GM10266 (cell line): Measurements from ENCODE around the gene ZNF839.

Experiments used
- DNase-seq: peaks from one replicate; pipeline ENCODE4 v3.0.0; 2012; ENCODE audit errors: extremely low spot score
- TF ChIP-seq, protein P1 (sequence below): IDR thresholded peaks from 2 replicates; pipeline ENCODE4 v1.5.1; 2012; ENCODE audit warnings: mild to moderate bottlenecking, low read depth; ENCODE audit not compliant: control insufficient read depth, insufficient read depth; ENCODE audit errors: missing control alignments

Gene ZNF839

DNA sequence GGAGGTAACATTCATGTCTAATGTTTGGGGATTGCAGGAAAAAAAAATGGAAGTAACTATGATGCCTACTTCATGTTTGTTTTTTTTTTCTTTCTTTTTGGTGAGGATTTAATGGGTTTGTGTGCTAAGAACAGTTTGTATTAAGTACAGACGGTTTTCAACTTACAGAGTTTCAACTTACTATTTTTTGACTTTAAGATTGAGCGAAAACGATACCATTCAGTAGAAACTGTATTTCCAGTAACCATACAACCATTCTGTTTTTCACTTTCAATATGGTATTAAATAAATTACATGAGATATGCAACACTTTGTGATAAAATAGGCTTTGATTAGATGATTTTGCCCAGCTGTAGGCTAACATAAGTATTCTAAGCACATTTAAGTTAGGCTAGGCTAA, 53.6 kb downstream of the ZNF839 start:
- DNase-seq: no peak
- TF ChIP-seq, protein P1, sequence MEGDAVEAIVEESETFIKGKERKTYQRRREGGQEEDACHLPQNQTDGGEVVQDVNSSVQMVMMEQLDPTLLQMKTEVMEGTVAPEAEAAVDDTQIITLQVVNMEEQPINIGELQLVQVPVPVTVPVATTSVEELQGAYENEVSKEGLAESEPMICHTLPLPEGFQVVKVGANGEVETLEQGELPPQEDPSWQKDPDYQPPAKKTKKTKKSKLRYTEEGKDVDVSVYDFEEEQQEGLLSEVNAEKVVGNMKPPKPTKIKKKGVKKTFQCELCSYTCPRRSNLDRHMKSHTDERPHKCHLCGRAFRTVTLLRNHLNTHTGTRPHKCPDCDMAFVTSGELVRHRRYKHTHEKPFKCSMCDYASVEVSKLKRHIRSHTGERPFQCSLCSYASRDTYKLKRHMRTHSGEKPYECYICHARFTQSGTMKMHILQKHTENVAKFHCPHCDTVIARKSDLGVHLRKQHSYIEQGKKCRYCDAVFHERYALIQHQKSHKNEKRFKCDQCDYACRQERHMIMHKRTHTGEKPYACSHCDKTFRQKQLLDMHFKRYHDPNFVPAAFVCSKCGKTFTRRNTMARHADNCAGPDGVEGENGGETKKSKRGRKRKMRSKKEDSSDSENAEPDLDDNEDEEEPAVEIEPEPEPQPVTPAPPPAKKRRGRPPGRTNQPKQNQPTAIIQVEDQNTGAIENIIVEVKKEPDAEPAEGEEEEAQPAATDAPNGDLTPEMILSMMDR: no peak

DNA sequence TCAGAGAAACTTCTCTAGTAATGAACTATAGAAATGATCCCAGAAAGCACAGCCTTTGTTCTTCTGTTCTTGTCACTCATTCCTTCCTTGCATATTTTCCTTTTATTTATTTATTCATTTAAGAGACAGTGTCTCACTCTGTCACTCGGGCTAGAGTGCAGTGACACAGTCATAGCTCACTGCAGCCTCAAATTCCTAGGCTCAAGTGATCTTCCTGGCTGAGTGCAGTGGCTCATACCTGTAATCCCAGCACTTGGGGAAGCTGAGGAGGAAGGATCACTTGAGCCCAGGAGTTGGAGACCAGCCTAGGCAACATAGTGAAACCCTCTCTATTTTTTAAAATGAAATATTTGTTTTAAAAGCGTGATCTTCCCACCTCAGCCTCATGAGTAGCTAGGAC, 54.7 kb downstream of the ZNF839 start:
- TF ChIP-seq, protein P1: no peak
- DNase-seq: no peak

DNA sequence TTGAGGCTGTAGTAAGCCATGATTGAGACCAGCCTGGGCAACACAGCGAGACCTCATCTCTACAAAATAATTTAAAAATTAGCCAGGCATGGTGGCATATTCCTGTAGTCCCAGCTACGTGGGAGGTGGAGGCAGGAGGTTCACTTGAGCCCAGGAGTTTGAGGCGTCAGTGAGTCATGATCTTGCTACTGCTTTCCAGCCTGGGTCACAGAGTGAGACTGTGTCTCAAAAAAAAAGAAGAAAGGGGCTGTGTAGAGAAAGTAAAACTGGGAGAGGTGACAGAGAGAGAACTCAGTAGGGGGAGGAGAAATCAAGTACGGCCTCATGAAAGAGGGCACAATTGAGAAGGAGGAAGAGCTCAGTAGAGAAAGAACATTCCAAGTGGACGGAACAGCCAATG, 55.6 kb downstream of the ZNF839 start:
- TF ChIP-seq, protein P1: no peak
- no peak for DNase-seq

DNA sequence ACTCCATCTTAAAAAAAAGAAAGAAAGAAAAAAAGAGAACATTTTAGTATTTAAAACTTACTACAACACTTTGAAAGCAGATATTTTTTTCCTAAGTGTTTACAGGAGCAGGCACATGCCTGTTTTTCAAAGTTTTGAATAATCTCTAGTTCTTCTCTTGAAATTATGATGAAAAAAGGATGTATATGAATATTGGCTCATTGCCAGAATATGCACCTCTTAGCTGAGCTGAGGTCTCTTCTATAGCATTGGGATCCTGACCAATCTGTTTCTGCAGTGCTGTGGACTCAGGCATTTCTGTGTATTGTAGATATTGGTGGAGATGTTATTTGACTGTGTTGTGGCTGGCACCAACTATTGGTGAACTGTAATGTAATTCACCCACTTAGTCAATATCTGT, 58.1 kb downstream of the ZNF839 start:
- no peak for DNase-seq
- TF ChIP-seq, protein P1: no peak

DNA sequence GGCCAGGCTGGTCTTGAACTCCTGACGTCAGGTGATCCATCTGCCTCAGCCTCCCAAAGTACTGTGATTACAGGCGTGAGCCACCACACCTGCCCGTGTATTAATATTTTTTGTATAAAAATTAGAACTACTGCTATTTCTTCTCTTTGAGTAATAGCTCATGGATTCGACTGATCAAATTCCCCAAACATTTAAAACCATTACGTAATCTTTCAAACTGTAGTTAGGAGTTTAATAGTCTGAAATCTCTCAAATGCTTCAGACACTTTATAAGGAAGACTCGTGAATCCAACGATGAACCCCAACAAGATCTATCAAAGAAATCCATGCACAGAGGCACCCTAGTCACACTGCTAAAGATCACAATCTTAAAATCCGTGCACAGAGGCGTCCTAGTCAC, 59.3 kb downstream of the ZNF839 start:
- no peak for DNase-seq
- TF ChIP-seq, protein P1: no peak

DNA sequence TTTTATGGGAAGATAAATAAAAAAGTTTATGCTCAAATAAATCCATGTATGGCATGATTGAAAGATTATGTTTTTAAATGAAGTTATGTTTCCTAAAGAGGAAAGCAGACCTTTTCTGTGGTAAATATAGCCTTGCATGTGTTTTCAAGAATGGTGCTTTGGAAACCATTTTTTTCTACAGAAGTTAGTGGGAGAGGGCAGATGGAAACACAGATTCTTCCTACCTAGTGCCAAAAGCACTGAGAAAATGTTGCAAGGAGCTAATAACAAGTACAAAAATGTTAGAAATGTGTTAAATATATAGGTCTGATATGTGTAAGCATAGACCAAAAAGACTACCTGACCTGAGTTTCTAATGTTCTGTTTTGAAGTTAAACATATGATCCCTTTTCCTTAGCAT, 67.5 kb downstream of the ZNF839 start:
- DNase-seq: no peak
- TF ChIP-seq, protein P1: no peak

DNA sequence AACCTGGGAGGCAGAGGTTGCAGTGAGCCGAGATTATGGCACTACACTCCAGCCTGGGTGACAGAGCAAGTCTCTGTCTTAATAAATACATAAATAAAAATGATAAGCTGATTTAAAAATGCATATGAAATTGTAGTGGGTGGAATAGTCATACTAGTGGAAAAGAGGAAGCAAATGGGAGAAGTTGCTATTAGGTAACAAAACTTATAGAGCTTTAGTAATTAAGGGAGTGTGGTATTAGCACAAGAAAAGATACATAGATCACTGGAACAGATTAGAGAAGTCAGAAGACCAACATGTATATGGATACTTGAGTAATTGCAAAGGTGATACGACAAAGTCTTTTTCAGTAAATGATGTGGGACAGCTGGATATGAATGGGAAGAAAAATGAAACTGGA, 69.7 kb downstream of the ZNF839 start:
- TF ChIP-seq, protein P1: no peak
- DNase-seq: no peak
